ENCODE measurements around the gene SYT5. TPM values are rescaled to one million over a fixed set of nuclear protein-coding genes. Genes with fewer than 3 reads are reported as not detected.

Gene SYT5
- total and polyA plus RNA-seq, 2 of the 13 experiments (the other 11 are each of a cell fraction or from before 2014, with no cell fraction given), result not detected

DNA sequence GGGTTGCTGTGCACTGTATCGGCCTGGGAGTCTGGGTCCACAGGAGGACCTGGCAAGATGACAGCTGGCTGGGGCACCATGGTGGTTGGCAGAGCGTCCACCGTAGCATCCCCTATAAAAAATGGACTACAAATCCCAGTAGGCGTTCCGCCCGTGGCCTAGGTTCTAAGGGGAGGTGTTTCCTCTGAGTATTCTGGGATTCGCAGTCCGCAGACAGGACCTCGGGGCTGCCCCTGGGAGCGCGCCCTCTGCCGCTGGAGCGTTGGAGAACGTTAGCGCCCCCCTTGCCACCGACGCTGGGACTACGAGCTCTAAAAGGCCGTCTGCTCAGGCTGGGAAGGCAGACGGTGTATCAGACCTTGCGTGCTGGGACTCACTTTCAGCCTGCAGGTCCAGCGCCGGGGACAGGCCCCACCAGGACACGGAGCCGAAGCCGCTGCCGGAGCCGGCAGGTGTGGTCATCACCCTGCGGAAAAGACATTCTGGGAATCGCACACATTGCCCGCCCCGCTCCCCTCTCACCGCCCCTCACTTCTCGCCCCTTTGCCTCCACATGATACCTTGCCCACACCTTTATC is 14.0 kb downstream of the SYT5 start (continued):
- TF ChIP-seq KAT7 (CRISPR knock-in tag; IDR thresholded peaks at IDR 0.05; ENCODE audit: borderline replicate concordance) (no peak), TBP (CRISPR knock-in tag; IDR thresholded peaks at IDR 0.05) (0 out of 2 replicates have a peak, but pooled peaks have one; percentile 35)

DNA sequence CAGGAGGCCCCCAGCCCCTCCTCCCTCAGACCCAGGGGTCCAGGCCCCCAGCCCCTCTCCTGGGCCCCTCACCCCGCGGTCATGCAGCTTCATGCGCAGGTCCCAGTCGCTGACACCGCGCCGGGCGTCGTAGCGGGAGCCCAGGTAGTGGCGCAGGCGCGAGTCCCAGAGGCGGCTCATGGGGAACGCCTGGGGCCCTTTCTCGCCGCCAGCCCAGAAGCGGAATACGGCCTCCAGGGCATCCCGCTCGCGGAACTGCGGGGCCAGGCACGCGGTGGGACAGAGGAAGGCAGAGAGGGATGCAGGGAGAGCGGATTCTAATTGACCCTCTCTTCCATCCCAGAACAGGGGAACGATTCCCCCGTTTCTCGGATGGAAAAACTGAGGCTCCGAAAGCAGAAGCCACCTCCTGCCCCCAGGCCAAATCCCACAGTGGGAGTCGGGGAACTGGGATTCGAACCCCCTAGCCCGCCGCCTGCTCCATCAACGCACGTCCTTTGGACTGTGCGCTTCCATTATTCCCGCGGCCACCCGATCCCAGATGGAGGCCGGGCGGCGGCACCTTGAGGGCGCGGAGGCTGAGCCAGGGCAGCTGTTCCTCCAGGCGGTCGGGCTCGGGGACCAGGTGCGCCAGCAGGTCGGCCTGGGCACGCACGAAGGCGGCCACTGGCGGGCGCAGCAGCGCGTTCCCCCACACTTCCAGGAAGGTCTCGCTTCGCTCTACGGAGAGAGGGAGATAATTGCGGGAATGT is 18.3 kb downstream of the SYT5 start:
- no TSS peak for BruUV-seq (replicated peaks)
- Histone ChIP-seq H4K20me1 (ENCODE audit: insufficient read depth, low read length) (no peaks in the 10 kb centered on the region), H3K4me3 (replicated peaks in 1 of 3; ENCODE audit: insufficient read depth in 1 of 3, low read depth in 2 of 3, low read length in 3 of 3) (no peak overlapping the region), H3K79me2 (ENCODE audit: insufficient read depth, low read length) (no peaks in the 10 kb centered on the region), H3K27me3 (ENCODE audit: control insufficient read depth in 1 of 2, insufficient read depth in 2 of 2, low read length in 2 of 2) (peaks cover 0 to 31% of the 10 kb centered on the region in 2 experiments; a peak in 2 of 5 replicates), H3K4me2 (ENCODE audit: low read depth, low read length) (no peak overlapping the region), H3K4me1 (ENCODE audit: insufficient read depth, low read length) (peaks cover 16% of the 10 kb centered on the region), H3K9ac (ENCODE audit: insufficient read depth, low read depth, low read length) (no peak overlapping the region), H3K36me3 (replicated peaks in 1 of 2; ENCODE audit: control insufficient read depth in 1 of 2, insufficient read depth in 2 of 2, low read length in 2 of 2) (no peaks in the 10 kb centered on the region), H3K9me3 (ENCODE audit: low read length) (no peaks in the 10 kb centered on the region), H2AFZ (ENCODE audit: low read length) (no peak overlapping the region), H3K27ac (ENCODE audit: extremely low read length, insufficient read depth, low read length) (no peak overlapping the region)
- POLR2A ChIA-PET, result no interaction called here
- WGBS (ENCODE audit: low lambda C conversion rate), result 79% methylated on average over 35 of the region's 61 CpGs
- DNase-seq (ENCODE audit: low spot score) (no peak), FAIRE-seq (no peak), ATAC-seq (no peak)
- CTCF ChIA-PET (ENCODE audit: low intra/inter-chr PET ratio, low total read pairs), result no interaction called here
- intact Hi-C loops (cut with micrococcal nuclease; ENCODE audit: unreplicated experiment) (loop anchor here (2.0 kb wide), 1 partner anchor 21 kb away; no protein-coding TSS in a partner anchor), in situ Hi-C loops (cut with HindIII; ENCODE audit: extremely low pct_ligation_motif_present, low pct_unique_long_range_greater_than_20kb) (no loop called here)
- TF ChIP-seq TCF7L2 (IDR thresholded peaks at IDR 0.05; ENCODE audit: low read depth, low read length) (no peak), TRIM24 (CRISPR knock-in tag; IDR thresholded peaks at IDR 0.05) (no peak), ZNF468 (CRISPR knock-in tag; IDR thresholded peaks at IDR 0.05) (no peak), ZNF589 (CRISPR knock-in tag; conservative IDR thresholded peaks at IDR 0.05) (no peak), ZMYM4 (CRISPR knock-in tag; IDR thresholded peaks at IDR 0.05) (no peak), SUZ12 (IDR thresholded peaks at IDR 0.05; ENCODE audit: low read depth, low read length) (no peak), ZNF576 (CRISPR knock-in tag; IDR thresholded peaks at IDR 0.05) (no peak), JARID2 (CRISPR knock-in tag; IDR thresholded peaks at IDR 0.05; ENCODE audit: insufficient replicate concordance) (no peak), FOXP1 (IDR thresholded peaks at IDR 0.05) (no peak), FOXP1 (CRISPR knock-in tag; IDR thresholded peaks at IDR 0.05) (no peak), CERS6 (CRISPR knock-in tag; IDR thresholded peaks at IDR 0.05) (no peak), THRA (CRISPR knock-in tag; IDR thresholded peaks at IDR 0.05; ENCODE audit: borderline replicate concordance) (no peak), SRF (IDR thresholded peaks at IDR 0.05; ENCODE audit: low read depth, low read length) (no peak)
- TF ChIP-seq, protein P1, sequence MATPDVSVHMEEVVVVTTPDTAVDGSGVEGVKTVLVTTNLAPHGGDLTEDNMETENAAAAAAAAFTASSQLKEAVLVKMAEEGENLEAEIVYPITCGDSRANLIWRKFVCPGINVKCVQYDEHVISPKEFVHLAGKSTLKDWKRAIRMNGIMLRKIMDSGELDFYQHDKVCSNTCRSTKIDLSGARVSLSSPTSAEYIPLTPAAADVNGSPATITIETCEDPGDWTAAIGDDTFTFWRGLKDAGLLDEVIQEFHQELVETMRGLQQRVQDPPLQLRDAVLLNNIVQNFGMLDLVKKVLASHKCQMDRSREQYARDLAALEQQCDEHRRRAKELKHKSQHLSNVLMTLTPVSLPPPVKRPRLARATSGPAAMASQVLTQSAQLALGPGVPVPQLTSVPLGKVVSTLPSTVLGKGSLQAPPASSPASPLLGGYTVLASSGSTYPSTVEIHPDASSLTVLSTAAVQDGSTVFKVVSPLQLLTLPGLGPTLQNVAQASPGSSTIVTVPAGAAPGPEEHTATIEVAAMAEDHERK (CRISPR knock-in tag; IDR thresholded peaks at IDR 0.05; ENCODE audit: low read depth), result no peak
- TF ChIP-seq, protein P2, sequence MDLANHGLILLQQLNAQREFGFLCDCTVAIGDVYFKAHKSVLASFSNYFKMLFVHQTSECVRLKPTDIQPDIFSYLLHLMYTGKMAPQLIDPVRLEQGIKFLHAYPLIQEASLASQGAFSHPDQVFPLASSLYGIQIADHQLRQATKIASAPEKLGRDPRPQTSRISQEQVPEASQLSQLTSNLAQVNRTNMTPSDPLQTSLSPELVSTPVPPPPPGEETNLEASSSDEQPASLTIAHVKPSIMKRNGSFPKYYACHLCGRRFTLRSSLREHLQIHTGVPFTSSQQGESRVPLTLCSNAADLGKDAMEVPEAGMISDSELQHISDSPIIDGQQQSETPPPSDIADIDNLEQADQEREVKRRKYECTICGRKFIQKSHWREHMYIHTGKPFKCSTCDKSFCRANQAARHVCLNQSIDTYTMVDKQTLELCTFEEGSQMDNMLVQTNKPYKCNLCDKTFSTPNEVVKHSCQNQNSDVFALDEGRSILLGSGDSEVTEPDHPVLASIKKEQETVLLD (CRISPR knock-in tag; IDR thresholded peaks at IDR 0.05; ENCODE audit: low read depth), result no peak
